ENCODE data around the gene ADD2. TPM values are rescaled to one million over a fixed set of nuclear protein-coding genes. Genes with fewer than 3 reads are reported as not detected.

ADD2 gene
- total RNA-seq, 1 donor from 2014 or later: 4.8 TPM

GRCh38 chr2:70732766-70733645 lies 35.0 kb downstream of the ADD2 start:
- peaks cover 5% of the 10 kb centered on the region for H3K27me3 ChIP-seq (ENCODE audit: insufficient read depth, low read length)
- no peaks in the 10 kb centered on the region for H3K9me3 ChIP-seq (ENCODE audit: insufficient read depth, low read depth, low read length)
- Mint-ChIP-seq H3K36me3 (ENCODE audit: low read depth, unreplicated experiment) (no peaks in the 10 kb centered on the region), H3K4me3 (ENCODE audit: unreplicated experiment) (no peak overlapping the region), H3K4me1 (ENCODE audit: low read depth, unreplicated experiment) (no peaks in the 10 kb centered on the region), H3K27me3 (ENCODE audit: low read depth, unreplicated experiment) (peaks cover 32% of the 10 kb centered on the region), H3K9me3 (ENCODE audit: unreplicated experiment) (no peaks in the 10 kb centered on the region), H3K27ac (ENCODE audit: unreplicated experiment) (no peak overlapping the region)
- TF ChIP-seq EZH2 (IDR thresholded peaks at IDR 0.05; ENCODE audit: insufficient read depth, low read length): no peak
- TF ChIP-seq CTCF (IDR thresholded peaks at IDR 0.05; ENCODE audit: insufficient read depth, low read depth, low read length): no peak
- H3K4me3 ChIP-seq (ENCODE audit: insufficient read depth, low read depth, low read length): no peak overlapping the region
- peak; percentile 20 for FAIRE-seq
- no peaks in the 10 kb centered on the region for H4K20me1 ChIP-seq (ENCODE audit: insufficient read depth, low read length)
- H3K27ac ChIP-seq (ENCODE audit: low read depth, low read length): no peak overlapping the region
- no peak overlapping the region for H3K4me2 ChIP-seq (ENCODE audit: low read length)
- no peak overlapping the region for H3K9ac ChIP-seq (ENCODE audit: low read length)
- no peaks in the 10 kb centered on the region for H3K4me1 ChIP-seq (ENCODE audit: insufficient read depth, low read length)
- H3K36me3 ChIP-seq (ENCODE audit: insufficient read depth, low read length): no peaks in the 10 kb centered on the region
- H2AFZ ChIP-seq (ENCODE audit: low read depth, low read length): no peak overlapping the region
- no peak for DNase-seq (ENCODE audit: low read depth)
- H3K79me2 ChIP-seq (ENCODE audit: insufficient read depth, low read length): no peaks in the 10 kb centered on the region

- Histone ChIP-seq H3K4me2 (ENCODE audit: low read length) (no peak overlapping the region), H3K27ac (ENCODE audit: low read depth, low read length) (no peak overlapping the region), H3K9me3 (ENCODE audit: insufficient read depth, low read depth, low read length) (no peaks in the 10 kb centered on the region), H3K4me3 (ENCODE audit: insufficient read depth, low read depth, low read length) (no peak overlapping the region), H4K20me1 (ENCODE audit: insufficient read depth, low read length) (no peaks in the 10 kb centered on the region), H3K27me3 (ENCODE audit: insufficient read depth, low read length) (peaks cover 5% of the 10 kb centered on the region), H3K79me2 (ENCODE audit: insufficient read depth, low read length) (no peaks in the 10 kb centered on the region), H3K4me1 (ENCODE audit: insufficient read depth, low read length) (no peaks in the 10 kb centered on the region), H3K9ac (ENCODE audit: low read length) (no peak overlapping the region), H3K36me3 (ENCODE audit: insufficient read depth, low read length) (no peaks in the 10 kb centered on the region), H2AFZ (ENCODE audit: low read depth, low read length) (no peak overlapping the region)
- no peak for DNase-seq (ENCODE audit: low read depth)
- no peak overlapping the region for H3K27ac Mint-ChIP-seq (ENCODE audit: unreplicated experiment)
- H3K4me3 Mint-ChIP-seq (ENCODE audit: unreplicated experiment): no peak overlapping the region
- H3K27me3 Mint-ChIP-seq (ENCODE audit: low read depth, unreplicated experiment): peaks cover 32% of the 10 kb centered on the region
- TF ChIP-seq EZH2 (IDR thresholded peaks at IDR 0.05; ENCODE audit: insufficient read depth, low read length): no peak
- TF ChIP-seq CTCF (IDR thresholded peaks at IDR 0.05; ENCODE audit: insufficient read depth, low read depth, low read length): no peak
- H3K9me3 Mint-ChIP-seq (ENCODE audit: unreplicated experiment): no peaks in the 10 kb centered on the region
- H3K36me3 Mint-ChIP-seq (ENCODE audit: low read depth, unreplicated experiment): no peaks in the 10 kb centered on the region
- H3K4me1 Mint-ChIP-seq (ENCODE audit: low read depth, unreplicated experiment): no peaks in the 10 kb centered on the region
- no peak for FAIRE-seq
These were observed 37.3 kb downstream of the ADD2 start for GRCh38 chr2:70730730-70731129.

- Histone ChIP-seq H3K36me3 (ENCODE audit: insufficient read depth, low read length) (no peaks in the 10 kb centered on the region), H3K9ac (ENCODE audit: low read length) (no peak overlapping the region), H3K79me2 (ENCODE audit: insufficient read depth, low read length) (no peaks in the 10 kb centered on the region), H4K20me1 (ENCODE audit: insufficient read depth, low read length) (no peaks in the 10 kb centered on the region), H3K4me2 (ENCODE audit: low read length) (no peak overlapping the region), H3K27ac (ENCODE audit: low read depth, low read length) (no peak overlapping the region), H3K4me1 (ENCODE audit: insufficient read depth, low read length) (no peaks in the 10 kb centered on the region), H3K27me3 (ENCODE audit: insufficient read depth, low read length) (peaks cover 5% of the 10 kb centered on the region), H3K4me3 (ENCODE audit: insufficient read depth, low read depth, low read length) (no peak overlapping the region), H2AFZ (ENCODE audit: low read depth, low read length) (no peak overlapping the region), H3K9me3 (ENCODE audit: insufficient read depth, low read depth, low read length) (no peaks in the 10 kb centered on the region)
- no peaks in the 10 kb centered on the region for H3K4me1 Mint-ChIP-seq (ENCODE audit: low read depth, unreplicated experiment)
- peaks cover 32% of the 10 kb centered on the region for H3K27me3 Mint-ChIP-seq (ENCODE audit: low read depth, unreplicated experiment)
- no peaks in the 10 kb centered on the region for H3K36me3 Mint-ChIP-seq (ENCODE audit: low read depth, unreplicated experiment)
- no peak overlapping the region for H3K27ac Mint-ChIP-seq (ENCODE audit: unreplicated experiment)
- H3K4me3 Mint-ChIP-seq (ENCODE audit: unreplicated experiment): no peak overlapping the region
- no peak for TF ChIP-seq EZH2 (IDR thresholded peaks at IDR 0.05; ENCODE audit: insufficient read depth, low read length)
- no peak for TF ChIP-seq CTCF (IDR thresholded peaks at IDR 0.05; ENCODE audit: insufficient read depth, low read depth, low read length)
- FAIRE-seq: no peak
- no peak for DNase-seq (ENCODE audit: low read depth)
- no peaks in the 10 kb centered on the region for H3K9me3 Mint-ChIP-seq (ENCODE audit: unreplicated experiment)
These were observed 38.4 kb downstream of the ADD2 start for GRCh38 chr2:70729647-70730046.
